C4-2B (cell line): ENCODE measurements around the gene CADPS2.

Experiments
- ZFX ChIP-seq: fragments of 450-650 bp; IDR thresholded peaks from 2 replicates; pipeline ENCODE4 v1.6.1; 2017
- TF ChIP-seq, protein P1 (sequence below): fragments of 450-650 bp; conservative IDR thresholded peaks from 2 replicates; pipeline ENCODE4 v1.5.1; 2017; ENCODE audit warnings: mild to moderate bottlenecking

DNA sequence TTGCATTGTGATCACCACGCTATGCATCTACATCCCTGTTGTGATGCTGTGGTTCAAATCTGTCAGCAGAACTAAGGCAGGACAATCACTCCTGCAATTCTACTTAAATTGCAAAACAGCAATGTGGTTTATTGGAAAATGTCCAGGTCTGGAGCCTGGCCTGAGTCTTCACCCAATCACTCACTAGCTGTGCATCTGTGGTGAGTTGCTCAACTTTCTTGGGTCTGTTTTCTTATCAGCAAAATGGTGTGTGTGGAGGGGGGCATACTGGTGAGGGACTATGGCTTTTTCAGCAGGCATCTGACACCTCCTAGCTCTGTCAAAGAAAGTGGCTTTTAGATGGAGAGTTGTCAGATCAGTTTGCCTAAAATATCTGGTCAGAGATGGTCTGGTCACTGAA lies 473.4 kb downstream of the CADPS2 start:
- TF ChIP-seq, protein P1, sequence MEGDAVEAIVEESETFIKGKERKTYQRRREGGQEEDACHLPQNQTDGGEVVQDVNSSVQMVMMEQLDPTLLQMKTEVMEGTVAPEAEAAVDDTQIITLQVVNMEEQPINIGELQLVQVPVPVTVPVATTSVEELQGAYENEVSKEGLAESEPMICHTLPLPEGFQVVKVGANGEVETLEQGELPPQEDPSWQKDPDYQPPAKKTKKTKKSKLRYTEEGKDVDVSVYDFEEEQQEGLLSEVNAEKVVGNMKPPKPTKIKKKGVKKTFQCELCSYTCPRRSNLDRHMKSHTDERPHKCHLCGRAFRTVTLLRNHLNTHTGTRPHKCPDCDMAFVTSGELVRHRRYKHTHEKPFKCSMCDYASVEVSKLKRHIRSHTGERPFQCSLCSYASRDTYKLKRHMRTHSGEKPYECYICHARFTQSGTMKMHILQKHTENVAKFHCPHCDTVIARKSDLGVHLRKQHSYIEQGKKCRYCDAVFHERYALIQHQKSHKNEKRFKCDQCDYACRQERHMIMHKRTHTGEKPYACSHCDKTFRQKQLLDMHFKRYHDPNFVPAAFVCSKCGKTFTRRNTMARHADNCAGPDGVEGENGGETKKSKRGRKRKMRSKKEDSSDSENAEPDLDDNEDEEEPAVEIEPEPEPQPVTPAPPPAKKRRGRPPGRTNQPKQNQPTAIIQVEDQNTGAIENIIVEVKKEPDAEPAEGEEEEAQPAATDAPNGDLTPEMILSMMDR: no peak
- no peak for TF ChIP-seq ZFX
